Smooth muscle cell (in vitro differentiated cells): ENCODE measurements around the gene MGST2. TPM values are rescaled to one million over a fixed set of nuclear protein-coding genes. Genes with fewer than 3 reads are reported as not detected.

Experiments used
- DNase-seq: peaks from one replicate; lab custom pipeline; 2025; ENCODE audit not compliant: unreplicated experiment; lab: John Stamatoyannopoulos, UW
- H2AFZ ChIP-seq: fragments of 200-600 bp; sonication (generic); 2 replicates; pipeline ENCODE4 v1.6.0; 2016; ENCODE audit warnings: antibody characterized with exemption, low read depth, mild to moderate bottlenecking
- H3F3A ChIP-seq: fragments of 200-600 bp; sonication (generic); 2 replicates; pipeline ENCODE4 v1.6.0; 2017; ENCODE audit warnings: antibody characterized with exemption, low read depth
- H3K27ac ChIP-seq: fragments of 200-600 bp; sonication (generic); 2 replicates; pipeline ENCODE4 v1.5.1; 2016; ENCODE audit warnings: low read depth, mild to moderate bottlenecking
- H3K27me3 ChIP-seq: fragments of 200-600 bp; sonication (generic); 2 replicates; pipeline ENCODE4 v1.6.1; 2016; ENCODE audit warnings: low read depth, mild to moderate bottlenecking
- H3K36me3 ChIP-seq: fragments of 200-600 bp; sonication (generic); 2 replicates; pipeline ENCODE4 v1.5.1; 2016; ENCODE audit warnings: low read depth
- H3K4me1 ChIP-seq: fragments of 200-600 bp; sonication (generic); 2 replicates; pipeline ENCODE4 v1.5.1; 2016; ENCODE audit warnings: low read depth
- H3K4me2 ChIP-seq: fragments of 200-600 bp; sonication (generic); 2 replicates; pipeline ENCODE4 v1.6.0; 2016; ENCODE audit warnings: mild to moderate bottlenecking
- H3K4me3 ChIP-seq: fragments of 200-600 bp; sonication (generic); 2 replicates; pipeline ENCODE4 v1.5.1; 2016; ENCODE audit warnings: mild to moderate bottlenecking
- H3K79me2 ChIP-seq: fragments of 200-600 bp; sonication (generic); 2 replicates; pipeline ENCODE4 v1.6.0; 2016; ENCODE audit warnings: low read depth, mild to moderate bottlenecking
- H3K9ac ChIP-seq: fragments of 200-600 bp; sonication (generic); 2 replicates; pipeline ENCODE4 v1.6.0; 2016; ENCODE audit warnings: low read depth
- H3K9me3 ChIP-seq: fragments of 200-600 bp; sonication (generic); replicated peaks from 2 replicates; pipeline ENCODE4 v1.5.1; 2016; ENCODE audit warnings: low read depth
- H4K20me1 ChIP-seq: fragments of 200-600 bp; sonication (generic); 2 replicates; pipeline ENCODE4 v1.6.0; 2016; ENCODE audit warnings: low read depth
- CTCF ChIP-seq: fragments of 200-600 bp; sonication (generic); IDR thresholded peaks from 2 replicates; pipeline ENCODE4 v1.5.1; 2017; ENCODE audit warnings: borderline replicate concordance, mild to moderate bottlenecking, antibody characterized with exemption; ENCODE audit not compliant: insufficient read depth, poor library complexity, severe bottlenecking
- WGBS: methylation state at CpG from one replicate; pipeline ENCODE4 v1.1.7; 2016; ENCODE audit warnings: low lambda C conversion rate; 5-methylcytosine and 5-hydroxymethylcytosine counted together
- polyA plus RNA-seq: library from polyadenylated mRNA; unstranded; fragments of >200 nt; fragmentation: Nextera tagmentation; extraction: Ambion mirVana; gene quantifications from 2 replicates; pipeline ENCODE4 v1.2.1, GENCODE V29; 2016
- total RNA-seq: library from RNA; depleted of rRNA; stranded (reverse); fragments of >200 nt; gene quantifications from 2 replicates; pipeline ENCODE4 v1.2.3, GENCODE V29; 2014

Gene MGST2
- total and polyA plus RNA-seq, 2 experiments from 2014 or later, result 27.8 to 51.1 TPM

GRCh38 chr4:139719381-139720101, 53.9 kb downstream of the MGST2 start:
- Histone ChIP-seq H3K4me3 (no peak overlapping the region), H2AFZ (no peak overlapping the region), H3K4me1 (peaks cover 9% of the 10 kb centered on the region), H3K9ac (no peak overlapping the region), H3F3A (no peaks in the 10 kb centered on the region), H3K4me2 (no peak overlapping the region), H3K79me2 (no peaks in the 10 kb centered on the region), H3K36me3 (no peaks in the 10 kb centered on the region), H3K27ac (no peak overlapping the region), H3K9me3 (no peaks in the 10 kb centered on the region), H4K20me1 (no peaks in the 10 kb centered on the region), H3K27me3 (no peaks in the 10 kb centered on the region)
- no peak for DNase-seq
- WGBS, result 93% methylated on average over 16 of the region's 16 CpGs
- TF ChIP-seq CTCF, result no peak

GRCh38 chr4:139720806-139721205, 55.2 kb downstream of the MGST2 start:
- Histone ChIP-seq H3K4me1 (peaks cover 1% of the 10 kb centered on the region), H3K9ac (no peak overlapping the region), H2AFZ (no peak overlapping the region), H3K79me2 (no peaks in the 10 kb centered on the region), H3K4me2 (peak overlapping the region; percentile 8), H3K27ac (peak overlapping the region; percentile 64), H3F3A (no peaks in the 10 kb centered on the region), H4K20me1 (no peaks in the 10 kb centered on the region), H3K9me3 (no peaks in the 10 kb centered on the region), H3K36me3 (no peaks in the 10 kb centered on the region), H3K27me3 (no peaks in the 10 kb centered on the region), H3K4me3 (no peak overlapping the region)
- WGBS, result 56% methylated on average over 6 of the region's 6 CpGs
- TF ChIP-seq CTCF, result no peak
- DNase-seq, result no peak

- no peak overlapping the region for H3K4me2 ChIP-seq
- no peaks in the 10 kb centered on the region for H3K4me1 ChIP-seq
- no peaks in the 10 kb centered on the region for H3K36me3 ChIP-seq
- no peaks in the 10 kb centered on the region for H3F3A ChIP-seq
- no peak for TF ChIP-seq CTCF
- no peaks in the 10 kb centered on the region for H3K79me2 ChIP-seq
- H3K27ac ChIP-seq, result peak overlapping the region; percentile 64
- H3K27me3 ChIP-seq, result no peaks in the 10 kb centered on the region
- H3K9ac ChIP-seq, result no peak overlapping the region
- DNase-seq, result no peak
- H3K4me3 ChIP-seq, result no peak overlapping the region
- H4K20me1 ChIP-seq, result no peaks in the 10 kb centered on the region
- WGBS, result 74% methylated on average over 4 of the region's 4 CpGs
- H3K9me3 ChIP-seq, result no peaks in the 10 kb centered on the region
- no peak overlapping the region for H2AFZ ChIP-seq
Observed at GRCh38 chr4:139721789-139722188, 56.2 kb downstream of the MGST2 start.

GRCh38 chr4:139725236-139725635, 59.6 kb downstream of the MGST2 start:
- 94% methylated on average over 2 of the region's 2 CpGs for WGBS

More at GRCh38 chr4:139725236-139725635, 59.6 kb downstream of the MGST2 start:
- no peaks in the 10 kb centered on the region for H3K36me3 ChIP-seq
- H3K9ac ChIP-seq, result no peak overlapping the region
- H3K79me2 ChIP-seq, result no peaks in the 10 kb centered on the region
- no peak for DNase-seq
- H3K4me3 ChIP-seq, result no peak overlapping the region
- no peak overlapping the region for H3K27ac ChIP-seq
- no peaks in the 10 kb centered on the region for H3K4me1 ChIP-seq
- no peak overlapping the region for H2AFZ ChIP-seq
- H4K20me1 ChIP-seq, result no peaks in the 10 kb centered on the region
- TF ChIP-seq CTCF, result no peak
- H3K9me3 ChIP-seq, result no peaks in the 10 kb centered on the region
- no peaks in the 10 kb centered on the region for H3F3A ChIP-seq
- H3K4me2 ChIP-seq, result no peak overlapping the region
- H3K27me3 ChIP-seq, result no peaks in the 10 kb centered on the region
